Neural crest cell (in vitro differentiated cells): ENCODE results near the gene DUSP12. TPM values are rescaled to one million over a fixed set of nuclear protein-coding genes. Genes with fewer than 3 reads are reported as not detected.

Experiments
- DNase-seq: peaks from one replicate; pipeline ENCODE4 v3.0.0; 2021; ENCODE audit warnings: low read depth, mixed read lengths, low spot score
- H3K27ac Mint-ChIP-seq: one replicate; pipeline ENCODE4 v1.8.0; 2021; ENCODE audit warnings: mild to moderate bottlenecking, mixed read lengths; ENCODE audit not compliant: unreplicated experiment
- H3K27me3 Mint-ChIP-seq: 2 replicates; pipeline ENCODE4 v1.8.0; 2021; ENCODE audit warnings: low read depth, mild to moderate bottlenecking, mixed read lengths
- H3K36me3 Mint-ChIP-seq: 2 replicates; pipeline ENCODE4 v1.8.0; 2021; ENCODE audit warnings: low read depth, mild to moderate bottlenecking, mixed read lengths
- H3K4me1 Mint-ChIP-seq: 2 replicates; pipeline ENCODE4 v1.8.0; 2021; ENCODE audit warnings: mixed read lengths
- H3K4me3 Mint-ChIP-seq: one replicate; pipeline ENCODE4 v1.8.0; 2021; ENCODE audit warnings: mild to moderate bottlenecking, mixed read lengths
- H3K9me3 Mint-ChIP-seq: 2 replicates; pipeline ENCODE4 v1.8.0; 2021; ENCODE audit warnings: mixed read lengths
- CTCF ChIP-seq: fragments of 200-600 bp; sonication (generic); conservative IDR thresholded peaks from 2 replicates; pipeline ENCODE4 v1.5.0; 2021; ENCODE audit warnings: antibody characterized with exemption, mild to moderate bottlenecking
- total RNA-seq: library from RNA; stranded (reverse); gene quantifications from 2 replicates; pipeline ENCODE4 v1.2.1, GENCODE V29; 2021

DUSP12 gene
- total RNA-seq, 1 donor from 2014 or later = 39.8 TPM

GRCh38 chr1:161778522-161778921 lies 28.9 kb downstream of the DUSP12 start:
- H3K27ac Mint-ChIP-seq = no peak overlapping the region
- H3K36me3 Mint-ChIP-seq = no peaks in the 10 kb centered on the region
- DNase-seq = no peak
- no peaks in the 10 kb centered on the region for H3K27me3 Mint-ChIP-seq
- H3K4me1 Mint-ChIP-seq = no peaks in the 10 kb centered on the region
- TF ChIP-seq CTCF = no peak
- no peaks in the 10 kb centered on the region for H3K9me3 Mint-ChIP-seq
- no peak overlapping the region for H3K4me3 Mint-ChIP-seq

- no peaks in the 10 kb centered on the region for H3K27me3 Mint-ChIP-seq
- no peak for DNase-seq
- H3K4me1 Mint-ChIP-seq = no peaks in the 10 kb centered on the region
- H3K9me3 Mint-ChIP-seq = no peaks in the 10 kb centered on the region
- TF ChIP-seq CTCF = no peak
- H3K27ac Mint-ChIP-seq = no peak overlapping the region
- no peaks in the 10 kb centered on the region for H3K36me3 Mint-ChIP-seq
- H3K4me3 Mint-ChIP-seq = no peak overlapping the region
Observed at GRCh38 chr1:161779393-161779792, 29.8 kb downstream of the DUSP12 start.

- no peak overlapping the region for H3K27ac Mint-ChIP-seq
Observed at GRCh38 chr1:161781995-161782394, 32.4 kb downstream of the DUSP12 start.

GRCh38 chr1:161782886-161783285 lies 33.3 kb downstream of the DUSP12 start:
- no peak overlapping the region for H3K4me3 Mint-ChIP-seq
- H3K36me3 Mint-ChIP-seq = no peaks in the 10 kb centered on the region
- DNase-seq = no peak
- H3K27me3 Mint-ChIP-seq = no peaks in the 10 kb centered on the region
- no peak for TF ChIP-seq CTCF
- no peaks in the 10 kb centered on the region for H3K9me3 Mint-ChIP-seq
- H3K4me1 Mint-ChIP-seq = no peaks in the 10 kb centered on the region
- no peak overlapping the region for H3K27ac Mint-ChIP-seq

More at GRCh38 chr1:161781995-161782394, 32.4 kb downstream of the DUSP12 start:
- no peak overlapping the region for H3K4me3 Mint-ChIP-seq
- no peaks in the 10 kb centered on the region for H3K4me1 Mint-ChIP-seq
- TF ChIP-seq CTCF = no peak
- H3K27me3 Mint-ChIP-seq = no peaks in the 10 kb centered on the region
- DNase-seq = no peak
- no peaks in the 10 kb centered on the region for H3K36me3 Mint-ChIP-seq
- no peaks in the 10 kb centered on the region for H3K9me3 Mint-ChIP-seq

- no peaks in the 10 kb centered on the region for H3K4me1 Mint-ChIP-seq
- no peak overlapping the region for H3K4me3 Mint-ChIP-seq
- H3K27ac Mint-ChIP-seq = no peak overlapping the region
- no peaks in the 10 kb centered on the region for H3K9me3 Mint-ChIP-seq
- DNase-seq = no peak
- H3K27me3 Mint-ChIP-seq = no peaks in the 10 kb centered on the region
- no peaks in the 10 kb centered on the region for H3K36me3 Mint-ChIP-seq
- no peak for TF ChIP-seq CTCF
Observed at GRCh38 chr1:161784968-161785367, 35.4 kb downstream of the DUSP12 start.

- Mint-ChIP-seq H3K27ac (no peak overlapping the region), H3K4me1 (no peaks in the 10 kb centered on the region), H3K36me3 (no peaks in the 10 kb centered on the region), H3K9me3 (no peaks in the 10 kb centered on the region), H3K4me3 (no peak overlapping the region), H3K27me3 (no peaks in the 10 kb centered on the region)
- TF ChIP-seq CTCF = no peak
- DNase-seq = no peak
Observed at GRCh38 chr1:161787355-161787754, 37.8 kb downstream of the DUSP12 start.
